GM12878 (cell line): ENCODE data around the gene NCDN. TPM values are rescaled to one million over a fixed set of nuclear protein-coding genes. Genes with fewer than 3 reads are reported as not detected.

Source experiments
- CBX3 ChIP-seq: fragments of 200-600 bp; sonication (generic); IDR thresholded peaks from 2 replicates; pipeline ENCODE4 v1.6.1; 2016; ENCODE audit warnings: low read depth, borderline replicate concordance
- CHD4 ChIP-seq: fragments of 200-600 bp; sonication (generic); IDR thresholded peaks from 2 replicates; pipeline ENCODE4 v1.6.1; 2016; ENCODE audit warnings: mild to moderate bottlenecking
- CREM ChIP-seq: IDR thresholded peaks from 2 replicates; pipeline ENCODE4 v1.6.1; 2014; ENCODE audit warnings: antibody characterized with exemption, low read depth
- IKZF2 ChIP-seq, 2 experiments: fragments of 450-650 bp; IDR thresholded peaks; 2 replicates each; pipeline ENCODE4 v1.6.1; 2017; ENCODE audit warnings: mild to moderate bottlenecking in 2 of 2, moderate library complexity in 2 of 2
- MTA2 ChIP-seq: fragments of 450-650 bp; IDR thresholded peaks from 2 replicates; pipeline ENCODE4 v1.6.1; 2016; ENCODE audit warnings: low read depth, mild to moderate bottlenecking, moderate library complexity
- MXI1 ChIP-seq: fragments of 150-350 bp; IDR thresholded peaks from 2 replicates; pipeline ENCODE4 v1.6.1; 2011; ENCODE audit warnings: low read depth, mild to moderate bottlenecking, inconsistent platforms, low read length, improper control_type of control experiment
- NR2C2 ChIP-seq: IDR thresholded peaks from 2 replicates; pipeline ENCODE4 v1.6.1; 2011; ENCODE audit warnings: borderline replicate concordance, low read depth; ENCODE audit not compliant: control insufficient read depth, insufficient read length
- PAX5 ChIP-seq: IDR thresholded peaks from 2 replicates; pipeline ENCODE4 v1.6.1; 2011; ENCODE audit warnings: low read depth, low read length, borderline replicate concordance
- PBX3 ChIP-seq: IDR thresholded peaks from 2 replicates; pipeline ENCODE4 v1.6.1; 2011; ENCODE audit warnings: mild to moderate bottlenecking, low read depth, low read length, moderate library complexity; ENCODE audit not compliant: insufficient replicate concordance
- RB1 ChIP-seq: fragments of 450-650 bp; formaldehyde crosslinking; IDR thresholded peaks from 2 replicates; pipeline ENCODE4 v1.6.1; 2017; ENCODE audit warnings: mild to moderate bottlenecking, borderline replicate concordance
- SIX5 ChIP-seq: IDR thresholded peaks from 2 replicates; pipeline ENCODE4 v1.6.1; 2011; ENCODE audit warnings: mild to moderate bottlenecking, low read depth, low read length, moderate library complexity; ENCODE audit not compliant: severe bottlenecking
- SUPT20H ChIP-seq: IDR thresholded peaks from 2 replicates; pipeline ENCODE4 v1.6.1; 2011; ENCODE audit warnings: low read depth, mild to moderate bottlenecking, low read length, moderate library complexity, borderline replicate concordance; ENCODE audit not compliant: control insufficient read depth
- SUZ12 ChIP-seq: fragments of 200-600 bp; sonication (generic); IDR thresholded peaks from one replicate; pipeline ENCODE4 v1.6.1; 2018; ENCODE audit warnings: antibody characterized with exemption, mild to moderate bottlenecking; ENCODE audit not compliant: unreplicated experiment
- TBL1XR1 ChIP-seq: IDR thresholded peaks from 2 replicates; pipeline ENCODE4 v1.6.1; 2012; ENCODE audit warnings: low read depth, low read length, improper control_type of control experiment
- TCF3 ChIP-seq: IDR thresholded peaks from 2 replicates; pipeline ENCODE4 v1.6.1; 2012; ENCODE audit warnings: low read depth, mild to moderate bottlenecking, low read length, borderline replicate concordance; ENCODE audit not compliant: insufficient read depth
- YBX1 ChIP-seq: fragments of 450-650 bp; IDR thresholded peaks from 2 replicates; pipeline ENCODE4 v1.6.1; 2016; ENCODE audit warnings: antibody characterized with exemption
- ZBED1 ChIP-seq: IDR thresholded peaks from 2 replicates; pipeline ENCODE4 v1.6.1; 2016; ENCODE audit warnings: borderline replicate concordance
- ZNF207 ChIP-seq: fragments of 450-650 bp; IDR thresholded peaks from 2 replicates; pipeline ENCODE4 v1.6.1; 2014; ENCODE audit warnings: antibody characterized with exemption, mild to moderate bottlenecking, borderline replicate concordance
- ZNF592 ChIP-seq: fragments of 450-650 bp; IDR thresholded peaks from 2 replicates; pipeline ENCODE4 v1.6.1; 2017; ENCODE audit warnings: mild to moderate bottlenecking, moderate library complexity
- polyA plus RNA-seq, 11 experiments: library from polyadenylated mRNA; depleted of rRNA in 4 of 11; unstranded in 6 of 11; stranded (reverse) in 5 of 11; fragments of >200 nt; fragmentation: Nextera tagmentation in 4 of 11; fragmentation: Illumina TruSeq in 1 of 11; extraction: Ambion mirVana in 4 of 11; extraction: Trizol in 1 of 11; gene quantifications; 1 replicate in 1 of 11; 2 replicates in 10 of 11; pipeline versions ENCODE4 v1.2.1 to v1.2.3, GENCODE V29; 2011 to 2016; ENCODE audit warnings: inconsistent platforms in 2 of 11, missing spikeins in 2 of 11, low read depth in 1 of 11
- total RNA-seq, 4 experiments: library from RNA; depleted of rRNA in 3 of 4; stranded (reverse); fragments of >200 nt in 3 of 4; fragmentation: Illumina TruSeq in 1 of 4; extraction: Trizol in 1 of 4; gene quantifications; 2 replicates each; pipeline versions ENCODE4 v1.2.1 to v1.2.3, GENCODE V29; 2013 to 2021
- TF ChIP-seq, protein P1 (sequence below): IDR thresholded peaks from 2 replicates; pipeline ENCODE4 v1.6.1; 2011; ENCODE audit warnings: low read depth, low read length, improper control_type of control experiment, borderline replicate concordance
- TF ChIP-seq, protein P2 (sequence below): fragments of 450-650 bp; IDR thresholded peaks from 2 replicates; pipeline ENCODE4 v1.6.1; 2014; ENCODE audit warnings: mild to moderate bottlenecking
- TF ChIP-seq, protein P3 (sequence below): IDR thresholded peaks from 2 replicates; pipeline ENCODE4 v1.6.1; 2012; ENCODE audit warnings: low read depth, low read length, improper control_type of control experiment

The NCDN gene
- total and polyA plus RNA-seq, 10 of the 15 experiments (the other 5 are each of a cell fraction or from before 2014, with no cell fraction given): 1.8 to 25.5 (median 10.9) TPM

DNA sequence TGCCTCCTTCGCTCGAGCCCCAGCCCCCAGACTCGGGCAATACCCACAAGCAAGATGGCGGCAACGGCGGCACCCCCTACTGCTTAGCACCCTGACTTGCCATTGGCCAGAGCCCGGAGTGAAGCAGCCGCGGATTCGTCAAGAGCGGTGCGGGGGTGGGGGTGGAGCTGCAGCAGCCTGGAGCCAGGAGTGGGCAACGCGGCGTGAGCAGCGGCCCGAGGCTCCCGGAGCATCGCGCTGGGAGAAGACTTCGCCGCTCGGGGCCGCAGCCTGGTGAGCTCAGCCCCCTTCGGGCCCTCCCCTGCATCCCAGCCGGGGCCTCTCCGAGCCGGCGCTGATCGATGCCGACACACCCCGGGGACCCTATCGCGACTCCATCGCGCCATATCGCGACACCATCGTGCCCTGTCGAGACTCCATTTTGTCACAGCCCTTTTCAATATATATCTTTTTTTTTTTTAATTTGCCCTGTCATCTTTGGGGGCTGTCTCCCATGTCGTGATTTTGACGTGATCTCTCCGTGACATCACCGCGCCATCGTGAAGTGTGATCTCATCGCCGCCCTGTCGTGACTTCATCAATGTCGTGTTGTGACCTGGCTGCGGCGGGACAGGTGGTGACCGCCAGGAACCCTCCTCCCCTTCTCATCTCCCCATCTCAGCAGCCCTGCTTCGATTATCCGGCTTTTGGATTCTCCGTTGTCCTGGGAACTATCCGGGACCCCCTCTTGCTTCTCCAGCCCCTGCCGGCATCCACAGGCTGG, at the start of gene NCDN (continued):
- TF ChIP-seq CHD4 (no peak), SUPT20H (no peak), YBX1 (0 out of 2 replicates have a peak, but pooled peaks have one; percentile 44), ZNF592 (no peak), IKZF2 (IDR thresholded peaks at IDR 0.05) (peak in 1 of 2 experiments; percentile 47; a peak in 2 of 4 replicates), TCF3 (peak; percentile 45; the same call in 1 of the 2 replicates), SIX5 (peak; percentile 95), PAX5 (peak; percentile 84), ZBED1 (peak; percentile 100), PBX3 (peak; percentile 15), TBL1XR1 (no peak; the same call in 1 of the 2 replicates), CREM (peak; percentile 75), CBX3 (no peak), MXI1 (peak; percentile 73; the same call in 1 of the 2 replicates), NR2C2 (peak; percentile 51), ZNF207 (peak; percentile 80), MTA2 (peak; percentile 96), RB1 (peak; percentile 60; the same call in 1 of the 2 replicates), SUZ12 (no peak)
- TF ChIP-seq, protein P1, sequence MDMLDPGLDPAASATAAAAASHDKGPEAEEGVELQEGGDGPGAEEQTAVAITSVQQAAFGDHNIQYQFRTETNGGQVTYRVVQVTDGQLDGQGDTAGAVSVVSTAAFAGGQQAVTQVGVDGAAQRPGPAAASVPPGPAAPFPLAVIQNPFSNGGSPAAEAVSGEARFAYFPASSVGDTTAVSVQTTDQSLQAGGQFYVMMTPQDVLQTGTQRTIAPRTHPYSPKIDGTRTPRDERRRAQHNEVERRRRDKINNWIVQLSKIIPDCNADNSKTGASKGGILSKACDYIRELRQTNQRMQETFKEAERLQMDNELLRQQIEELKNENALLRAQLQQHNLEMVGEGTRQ: no peak
- TF ChIP-seq, protein P2, sequence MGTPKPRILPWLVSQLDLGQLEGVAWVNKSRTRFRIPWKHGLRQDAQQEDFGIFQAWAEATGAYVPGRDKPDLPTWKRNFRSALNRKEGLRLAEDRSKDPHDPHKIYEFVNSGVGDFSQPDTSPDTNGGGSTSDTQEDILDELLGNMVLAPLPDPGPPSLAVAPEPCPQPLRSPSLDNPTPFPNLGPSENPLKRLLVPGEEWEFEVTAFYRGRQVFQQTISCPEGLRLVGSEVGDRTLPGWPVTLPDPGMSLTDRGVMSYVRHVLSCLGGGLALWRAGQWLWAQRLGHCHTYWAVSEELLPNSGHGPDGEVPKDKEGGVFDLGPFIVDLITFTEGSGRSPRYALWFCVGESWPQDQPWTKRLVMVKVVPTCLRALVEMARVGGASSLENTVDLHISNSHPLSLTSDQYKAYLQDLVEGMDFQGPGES: peak; percentile 97
- TF ChIP-seq, protein P3, sequence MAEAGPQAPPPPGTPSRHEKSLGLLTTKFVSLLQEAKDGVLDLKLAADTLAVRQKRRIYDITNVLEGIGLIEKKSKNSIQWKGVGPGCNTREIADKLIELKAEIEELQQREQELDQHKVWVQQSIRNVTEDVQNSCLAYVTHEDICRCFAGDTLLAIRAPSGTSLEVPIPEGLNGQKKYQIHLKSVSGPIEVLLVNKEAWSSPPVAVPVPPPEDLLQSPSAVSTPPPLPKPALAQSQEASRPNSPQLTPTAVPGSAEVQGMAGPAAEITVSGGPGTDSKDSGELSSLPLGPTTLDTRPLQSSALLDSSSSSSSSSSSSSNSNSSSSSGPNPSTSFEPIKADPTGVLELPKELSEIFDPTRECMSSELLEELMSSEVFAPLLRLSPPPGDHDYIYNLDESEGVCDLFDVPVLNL: no peak
